Measurements from ENCODE around the gene HSF2BP. TPM values are rescaled to one million over a fixed set of nuclear protein-coding genes. Genes with fewer than 3 reads are reported as not detected.
"Not testable (repeated sequence)": the region's sequence is repeated elsewhere in the genome, so short reads cannot be mapped to it uniquely, and the experiment has no call there.

Gene HSF2BP
- total RNA-seq, 2 donors from 2014 or later, result 1.3 to 1.9 TPM

DNA sequence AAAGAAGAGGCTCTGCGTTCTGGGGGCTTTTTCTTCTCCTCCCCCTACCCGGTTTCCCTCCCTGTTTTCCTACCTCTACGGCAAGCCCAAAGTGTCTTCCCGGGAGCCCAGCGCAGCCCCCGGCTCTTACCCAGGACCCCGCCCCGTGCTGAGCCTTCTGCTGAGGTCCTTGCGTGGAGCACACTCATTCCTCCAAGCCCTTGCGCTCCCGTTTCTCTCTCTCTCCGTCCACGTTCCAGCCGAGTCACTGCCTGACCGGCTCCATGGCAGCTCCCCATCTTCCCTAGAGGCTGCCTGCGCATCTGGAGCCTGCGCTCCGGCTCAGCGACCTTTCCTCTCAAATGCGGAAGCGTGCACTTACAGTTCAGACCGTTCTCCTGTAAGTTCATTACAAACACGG is 34.7 kb upstream of the HSF2BP start:
- Mint-ChIP-seq H3K4me1 (ENCODE audit: low read depth) (peaks cover 11% of the 10 kb centered on the region), H3K27ac (peak overlapping the region; percentile 10), H3K36me3 (ENCODE audit: insufficient read depth in 2 of 2) (peaks cover 7 to 25% of the 10 kb centered on the region in 2 donors), H3K27me3 (ENCODE audit: low read depth) (no peaks in the 10 kb centered on the region), H3K4me3 (no peak overlapping the region), H3K9me3 (no peaks in the 10 kb centered on the region)
- DNase-seq (no peak), ATAC-seq (replicated peaks in 1 of 2) (no peak)

- no peaks in the 10 kb centered on the region for H3K27me3 Mint-ChIP-seq (ENCODE audit: low read depth)
- peaks cover 7 to 26% of the 10 kb centered on the region in 2 donors for H3K36me3 Mint-ChIP-seq (ENCODE audit: insufficient read depth in 2 of 2)
- H3K4me1 Mint-ChIP-seq (ENCODE audit: low read depth), result peaks cover 11% of the 10 kb centered on the region
- H3K4me3 Mint-ChIP-seq, result no peak overlapping the region
- no peak for DNase-seq
- no peak for ATAC-seq (replicated peaks in 1 of 2)
- no peaks in the 10 kb centered on the region for H3K9me3 Mint-ChIP-seq
- H3K27ac Mint-ChIP-seq, result no peak overlapping the region
Measured at GRCh38 chr21:43692949-43693348, 33.7 kb upstream of the HSF2BP start.

DNA sequence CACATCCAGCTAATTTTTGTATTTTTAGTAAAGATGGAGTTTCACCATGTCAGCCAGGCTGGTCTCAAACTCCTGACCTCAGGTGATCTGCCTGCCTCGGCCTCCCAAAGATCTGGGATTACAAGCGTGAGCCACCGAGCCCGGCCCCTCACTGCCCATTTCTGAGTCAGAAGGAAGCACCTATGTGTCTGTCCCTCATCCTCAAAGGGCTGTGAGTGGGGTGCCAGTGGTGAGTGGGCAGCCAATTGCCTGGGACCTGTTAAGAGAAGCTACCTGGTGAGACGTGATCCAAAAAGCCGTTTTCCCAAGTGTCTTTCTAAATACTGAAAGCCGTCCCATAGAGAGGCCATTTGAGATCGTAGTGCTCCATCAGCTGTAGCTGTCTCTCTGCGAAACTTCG is 32.5 kb upstream of the HSF2BP start:
- no peak for DNase-seq
- H3K36me3 Mint-ChIP-seq (ENCODE audit: insufficient read depth in 2 of 2), result peaks cover 10 to 35% of the 10 kb centered on the region in 2 donors
- H3K27ac Mint-ChIP-seq, result no peak overlapping the region
- ATAC-seq (replicated peaks in 1 of 2), result no peak
- H3K27me3 Mint-ChIP-seq (ENCODE audit: low read depth), result no peaks in the 10 kb centered on the region
- peaks cover under 1% of the 10 kb centered on the region for H3K4me1 Mint-ChIP-seq (ENCODE audit: low read depth)
- no peak overlapping the region for H3K4me3 Mint-ChIP-seq
- H3K9me3 Mint-ChIP-seq, result no peaks in the 10 kb centered on the region

- DNase-seq, result no peak
- no peak overlapping the region for H3K27ac Mint-ChIP-seq
- no peaks in the 10 kb centered on the region for H3K9me3 Mint-ChIP-seq
- no peak for ATAC-seq (replicated peaks in 1 of 2)
- H3K27me3 Mint-ChIP-seq (ENCODE audit: low read depth), result no peaks in the 10 kb centered on the region
- peaks cover 13 to 37% of the 10 kb centered on the region in 2 donors for H3K36me3 Mint-ChIP-seq (ENCODE audit: insufficient read depth in 2 of 2)
- no peak overlapping the region for H3K4me3 Mint-ChIP-seq
- no peaks in the 10 kb centered on the region for H3K4me1 Mint-ChIP-seq (ENCODE audit: low read depth)
Measured at GRCh38 chr21:43691086-43691795, 32.0 kb upstream of the HSF2BP start.

GRCh38 chr21:43690346-43690745 is 31.1 kb upstream of the HSF2BP start:
- no peaks in the 10 kb centered on the region for H3K27me3 Mint-ChIP-seq (ENCODE audit: low read depth)
- no peak overlapping the region for H3K27ac Mint-ChIP-seq
- H3K9me3 Mint-ChIP-seq, result no peaks in the 10 kb centered on the region
- no peaks in the 10 kb centered on the region for H3K4me1 Mint-ChIP-seq (ENCODE audit: low read depth)
- DNase-seq (no peak), ATAC-seq (replicated peaks in 1 of 2) (no peak)
- H3K4me3 Mint-ChIP-seq, result no peak overlapping the region
- peaks cover 13 to 32% of the 10 kb centered on the region in 2 donors for H3K36me3 Mint-ChIP-seq (ENCODE audit: insufficient read depth in 2 of 2)

GRCh38 chr21:43689556-43690337 is 30.5 kb upstream of the HSF2BP start:
- H3K9me3 Mint-ChIP-seq, result no peaks in the 10 kb centered on the region
- ATAC-seq (replicated peaks in 1 of 2), result no peak
- no peaks in the 10 kb centered on the region for H3K27me3 Mint-ChIP-seq (ENCODE audit: low read depth)
- H3K4me3 Mint-ChIP-seq, result no peak overlapping the region
- no peaks in the 10 kb centered on the region for H3K4me1 Mint-ChIP-seq (ENCODE audit: low read depth)
- DNase-seq, result no peak
- no peak overlapping the region for H3K27ac Mint-ChIP-seq
- H3K36me3 Mint-ChIP-seq (ENCODE audit: insufficient read depth in 2 of 2), result peaks cover 13 to 29% of the 10 kb centered on the region in 2 donors

- no peaks in the 10 kb centered on the region for H3K4me1 Mint-ChIP-seq (ENCODE audit: low read depth)
Measured at GRCh38 chr21:43688906-43689305, 29.6 kb upstream of the HSF2BP start.

DNA sequence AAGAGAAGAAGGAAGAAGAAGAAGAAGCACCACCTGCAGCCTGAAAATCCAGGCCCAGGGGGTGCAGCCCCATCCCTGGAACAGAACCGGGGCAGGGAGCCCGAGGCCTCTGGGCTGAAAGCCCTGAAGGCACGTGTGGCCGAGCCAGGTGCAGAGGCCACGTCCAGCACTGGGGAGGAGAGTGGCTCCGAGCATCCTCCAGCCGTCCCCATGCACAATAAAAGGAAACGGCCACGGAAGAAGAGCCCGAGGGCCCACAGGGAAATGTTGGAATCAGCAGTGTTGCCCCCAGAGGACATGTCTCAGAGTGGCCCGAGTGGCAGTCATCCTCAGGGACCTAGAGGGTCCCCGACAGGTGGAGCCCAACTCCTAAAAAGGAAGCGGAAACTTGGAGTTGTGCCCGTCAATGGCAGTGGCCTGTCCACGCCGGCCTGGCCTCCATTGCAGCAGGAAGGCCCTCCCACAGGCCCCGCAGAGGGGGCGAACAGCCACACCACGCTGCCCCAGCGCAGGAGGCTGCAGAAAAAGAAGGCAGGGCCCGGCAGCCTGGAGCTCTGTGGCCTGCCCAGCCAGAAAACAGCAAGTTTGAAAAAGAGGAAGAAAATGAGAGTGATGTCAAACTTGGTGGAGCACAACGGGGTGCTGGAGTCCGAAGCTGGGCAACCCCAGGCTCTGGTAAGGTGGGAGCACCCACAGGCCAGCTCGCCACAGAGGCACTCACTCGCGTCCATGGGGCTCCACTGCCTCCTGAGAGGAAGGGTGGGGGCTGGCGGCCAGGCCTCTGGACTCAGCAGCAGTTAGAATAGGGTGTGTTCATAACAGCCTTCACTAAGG is 28.5 kb upstream of the HSF2BP start:
- ATAC-seq (replicated peaks in 1 of 2) (no peak), DNase-seq (no peak)
- no peak overlapping the region for H3K4me3 Mint-ChIP-seq
- H3K36me3 Mint-ChIP-seq (ENCODE audit: insufficient read depth in 2 of 2), result peaks cover 13 to 32% of the 10 kb centered on the region in 2 donors
- H3K27ac Mint-ChIP-seq, result no peak overlapping the region
- no peaks in the 10 kb centered on the region for H3K27me3 Mint-ChIP-seq (ENCODE audit: low read depth)
- H3K9me3 Mint-ChIP-seq, result no peaks in the 10 kb centered on the region
- no peaks in the 10 kb centered on the region for H3K4me1 Mint-ChIP-seq (ENCODE audit: low read depth)

More at GRCh38 chr21:43688906-43689305, 29.6 kb upstream of the HSF2BP start:
- no peaks in the 10 kb centered on the region for H3K27me3 Mint-ChIP-seq (ENCODE audit: low read depth)
- no peak for DNase-seq
- H3K36me3 Mint-ChIP-seq (ENCODE audit: insufficient read depth in 2 of 2), result peaks cover 15 to 32% of the 10 kb centered on the region in 2 donors
- H3K4me3 Mint-ChIP-seq, result no peak overlapping the region
- no peaks in the 10 kb centered on the region for H3K9me3 Mint-ChIP-seq
- no peak for ATAC-seq (replicated peaks in 1 of 2)
- no peak overlapping the region for H3K27ac Mint-ChIP-seq

GRCh38 chr21:43686811-43687565 is 27.7 kb upstream of the HSF2BP start:
- H3K4me1 Mint-ChIP-seq (ENCODE audit: low read depth), result no peaks in the 10 kb centered on the region
- H3K4me3 Mint-ChIP-seq, result no peak overlapping the region
- ATAC-seq (replicated peaks in 1 of 2) (no peak), DNase-seq (no peak)
- no peaks in the 10 kb centered on the region for H3K9me3 Mint-ChIP-seq
- no peaks in the 10 kb centered on the region for H3K27me3 Mint-ChIP-seq (ENCODE audit: low read depth)
- H3K27ac Mint-ChIP-seq, result peak overlapping the region; percentile 9
- peaks cover 14 to 33% of the 10 kb centered on the region in 2 donors for H3K36me3 Mint-ChIP-seq (ENCODE audit: insufficient read depth in 2 of 2)

- H3K4me3 Mint-ChIP-seq, result no peak overlapping the region
- H3K36me3 Mint-ChIP-seq (ENCODE audit: insufficient read depth in 2 of 2), result peaks cover 12 to 39% of the 10 kb centered on the region in 2 donors
- H3K27me3 Mint-ChIP-seq (ENCODE audit: low read depth), result no peaks in the 10 kb centered on the region
- ATAC-seq (replicated peaks in 1 of 2) (no peak), DNase-seq (no peak)
- H3K4me1 Mint-ChIP-seq (ENCODE audit: low read depth), result no peaks in the 10 kb centered on the region
- H3K27ac Mint-ChIP-seq, result peak overlapping the region; percentile 25
- no peaks in the 10 kb centered on the region for H3K9me3 Mint-ChIP-seq
Measured at GRCh38 chr21:43684424-43684823, 25.1 kb upstream of the HSF2BP start.

DNA sequence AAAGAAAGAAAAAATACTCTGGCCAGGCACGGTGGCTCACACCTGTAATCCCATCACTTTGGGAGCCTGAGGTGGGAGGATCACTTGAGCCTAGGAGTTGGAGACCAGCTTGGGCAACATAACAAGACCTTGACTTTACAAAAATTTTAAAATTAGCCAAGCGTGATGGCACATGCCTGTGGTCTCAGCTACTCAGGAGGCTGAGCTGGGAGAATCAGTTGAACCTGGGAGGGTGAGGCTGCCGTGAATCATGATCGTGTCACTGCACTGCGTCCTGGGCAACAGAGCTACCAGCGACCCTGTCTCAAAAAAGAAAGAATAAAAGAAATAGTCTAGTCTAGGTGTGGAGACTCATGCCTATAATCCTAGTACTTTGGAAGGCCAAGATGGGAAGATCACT is 22.4 kb upstream of the HSF2BP start:
- Mint-ChIP-seq H3K36me3 (ENCODE audit: insufficient read depth in 2 of 2) (peaks cover 14 to 33% of the 10 kb centered on the region in 2 donors), H3K27ac (no peak overlapping the region), H3K27me3 (ENCODE audit: low read depth) (no peaks in the 10 kb centered on the region), H3K9me3 (no peaks in the 10 kb centered on the region), H3K4me1 (ENCODE audit: low read depth) (no peaks in the 10 kb centered on the region), H3K4me3 (no peak overlapping the region)
- DNase-seq (no peak), ATAC-seq (replicated peaks in 1 of 2) (no peak)

GRCh38 chr21:43680421-43680820 is 21.1 kb upstream of the HSF2BP start:
- not testable (repeated sequence) for H3K27me3 Mint-ChIP-seq (ENCODE audit: low read depth); ATAC-seq (replicated peaks in 1 of 2); H3K4me1 Mint-ChIP-seq (ENCODE audit: low read depth); DNase-seq; H3K4me3 Mint-ChIP-seq; H3K9me3 Mint-ChIP-seq; H3K27ac Mint-ChIP-seq
- H3K36me3 Mint-ChIP-seq (ENCODE audit: insufficient read depth in 2 of 2), result peaks cover 12 to 28% of the 10 kb centered on the region in 2 donors

Measured in activated T-cell treated with anti-CD3 and anti-CD28 coated beads, Interleukin-2, amount 50 U/mL, for 72 hours (primary cell).